ENCODE data around the gene PHACTR4. TPM values are rescaled to one million over a fixed set of nuclear protein-coding genes. Genes with fewer than 3 reads are reported as not detected.

The PHACTR4 gene
- total and polyA plus RNA-seq, 2 of the 8 experiments (the other 6 are each of a cell fraction or from before 2014, with no cell fraction given), result 23.7 to 57.8 TPM

GRCh38 chr1:28359592-28360239 lies 9.8 kb upstream of the PHACTR4 start:
- no peaks in the 10 kb centered on the region for H3K79me2 ChIP-seq (ENCODE audit: control insufficient read depth in 1 of 2, insufficient read depth in 2 of 2, low read length in 2 of 2)
- H3K14ac ChIP-seq (ENCODE audit: insufficient read length), result no peak overlapping the region
- ChIA-PET CTCF (ENCODE audit: partially characterized antibody) (interaction anchor here (0.6 to 3.3 kb wide), 34 partner anchors 9 to 245 kb away, joined by 3 to 14 read pairs (median 3); partner anchors contain the start of gene PHACTR4), POLR2A (ENCODE audit: partially characterized antibody) (interaction anchor here (0.6 to 2.5 kb wide), 9 partner anchors 9 to 925 kb away, joined by 3 to 10 read pairs (median 4); partner anchors contain the start of genes PHACTR4 and RCC1)
- H3K79me1 ChIP-seq (ENCODE audit: low read depth, low read length), result no peaks in the 10 kb centered on the region
- FAIRE-seq, result peak; percentile 52
- no peak overlapping the region for H4K5ac ChIP-seq (ENCODE audit: insufficient read length, low read depth, low read length)
- TF ChIP-seq RAD21 (IDR thresholded peaks at IDR 0.05 in 1 of 2, conservative IDR thresholded peaks at IDR 0.05 in 1 of 2; ENCODE audit: low read depth in 2 of 2, low read length in 2 of 2) (peak; percentile 64 to 71), RBBP5 (IDR thresholded peaks at IDR 0.05; ENCODE audit: borderline replicate concordance, low read depth, low read length) (no peak), CHD2 (IDR thresholded peaks at IDR 0.05; ENCODE audit: low read length) (no peak), BCL11A (IDR thresholded peaks at IDR 0.05; ENCODE audit: low read depth in 2 of 2, low read length in 2 of 2) (no peak), CTCF (IDR thresholded peaks at IDR 0.05; ENCODE audit: control extremely low read depth in 1 of 3, insufficient read depth in 1 of 3, low read depth in 1 of 3, low read length in 3 of 3) (peak in 2 of 3 experiments; percentile 54 to 66; a peak in 2 of 4 replicates), SIX5 (IDR thresholded peaks at IDR 0.05; ENCODE audit: low read depth, low read length) (no peak), EZH2 (IDR thresholded peaks at IDR 0.05; ENCODE audit: low read depth, low read length, severe bottlenecking) (no peak), MAFK (IDR thresholded peaks at IDR 0.05; ENCODE audit: low read depth, low read length) (no peak), MAX (IDR thresholded peaks at IDR 0.05) (no peak)
- H4K8ac ChIP-seq (ENCODE audit: extremely low read depth, insufficient read depth, low read length), result no peak overlapping the region
- H3K36me3 ChIP-seq (ENCODE audit: control insufficient read depth in 2 of 4, insufficient read depth in 4 of 4, low read length in 3 of 4), result no peaks in the 10 kb centered on the region
- 58% methylated on average over 7 of the region's 7 CpGs; no CpG with 5 or more reads in 1 of the 2 experiments for WGBS, 2 experiments (ENCODE audit: extremely low coverage in 1 of 2, insufficient coverage in 1 of 2, insufficient read length in 1 of 2, insufficient replicate concordance in 2 of 2, low coverage in 1 of 2, low lambda C conversion rate in 2 of 2, missing lambda C conversion rate in 1 of 2)
- H4K91ac ChIP-seq (replicated peaks; ENCODE audit: insufficient read length, low read length), result no peak overlapping the region
- H3K9me3 ChIP-seq (ENCODE audit: insufficient read depth in 2 of 2, low read depth in 1 of 2, low read length in 1 of 2), result no peaks in the 10 kb centered on the region
- no peak overlapping the region for H2BK5ac ChIP-seq (ENCODE audit: low read depth, low read length)
- H3K56ac ChIP-seq (replicated peaks; ENCODE audit: insufficient read length, low read depth, low read length), result no peak overlapping the region
- no peak overlapping the region for H3K4me2 ChIP-seq (ENCODE audit: insufficient read depth in 1 of 2, low read depth in 2 of 2, low read length in 2 of 2)
- peaks cover 0 to 3% (median 0%) of the 10 kb centered on the region in 4 experiments; a peak in 1 of 7 replicates for H3K4me1 ChIP-seq (replicated peaks in 1 of 4; ENCODE audit: control insufficient read depth in 3 of 4, insufficient read depth in 4 of 4, low read length in 3 of 4)
- H2BK120ac ChIP-seq (replicated peaks; ENCODE audit: low read depth, low read length), result no peak overlapping the region
- H3K4ac ChIP-seq (replicated peaks; ENCODE audit: insufficient read length, low read depth, low read length), result no peak overlapping the region
- no peaks in the 10 kb centered on the region for H3K23me2 ChIP-seq (ENCODE audit: low read depth, low read length)
- no peak overlapping the region for H2BK12ac ChIP-seq (ENCODE audit: low read depth, low read length)
- no peak overlapping the region for H3K4me3 ChIP-seq (ENCODE audit: extremely low read depth in 1 of 4, insufficient read depth in 2 of 4, low read depth in 3 of 4, low read length in 4 of 4)
- no peak overlapping the region for H2AFZ ChIP-seq (ENCODE audit: low read length)
- no peak overlapping the region for H2BK20ac ChIP-seq (ENCODE audit: low read length)
- no peaks in the 10 kb centered on the region for H4K20me1 ChIP-seq (replicated peaks in 1 of 2; ENCODE audit: control insufficient read depth in 1 of 2, insufficient read depth in 2 of 2, low read length in 2 of 2)
- H3K23ac ChIP-seq (ENCODE audit: insufficient read length), result no peak overlapping the region
- H3K9ac ChIP-seq (replicated peaks in 1 of 4; ENCODE audit: extremely low read depth in 1 of 4, low read depth in 3 of 4, low read length in 3 of 4), result no peak overlapping the region
- H2BK15ac ChIP-seq (ENCODE audit: low read length), result no peak overlapping the region
- no peak overlapping the region for H2AK5ac ChIP-seq (ENCODE audit: low read depth, low read length)
- no peak overlapping the region for H3K27ac ChIP-seq (ENCODE audit: low read depth, low read length)
- H3K27me3 ChIP-seq (replicated peaks in 1 of 4; ENCODE audit: control insufficient read depth in 3 of 4, extremely low read depth in 1 of 4, insufficient read depth in 3 of 4, low read length in 3 of 4), result no peaks in the 10 kb centered on the region
- peak in 1 of 2 experiments; percentile 76 for DNase-seq (ENCODE audit: low read depth in 1 of 2, low spot score in 2 of 2)
- H3K18ac ChIP-seq (ENCODE audit: extremely low read depth, low read length), result no peak overlapping the region

Measured in H1 (cell line).